NCI-H345 (cell line): ENCODE results near the gene RCBTB1.

Source experiments
- DNase-seq: peaks from one replicate; lab custom pipeline; 2025; lab: John Stamatoyannopoulos, UW

The RCBTB1 gene

GRCh38 chr13:49559006-49559405 lies 26.4 kb downstream of the RCBTB1 start:
- DNase-seq, result no peak

- DNase-seq, result no peak
Measured at GRCh38 chr13:49554387-49554786, 31.0 kb downstream of the RCBTB1 start.

GRCh38 chr13:49553888-49554287 lies 31.5 kb downstream of the RCBTB1 start:
- no peak for DNase-seq

GRCh38 chr13:49550942-49551644 lies 34.3 kb downstream of the RCBTB1 start:
- no peak for DNase-seq

GRCh38 chr13:49549289-49549688 lies 36.1 kb downstream of the RCBTB1 start:
- DNase-seq, result no peak

GRCh38 chr13:49546561-49546960 lies 38.8 kb downstream of the RCBTB1 start:
- DNase-seq, result no peak

GRCh38 chr13:49545661-49546060 lies 39.7 kb downstream of the RCBTB1 start:
- DNase-seq, result no peak

- no peak for DNase-seq
Measured at GRCh38 chr13:49543656-49544055, 41.7 kb downstream of the RCBTB1 start.

- DNase-seq, result no peak
Measured at GRCh38 chr13:49540552-49540951, 44.8 kb downstream of the RCBTB1 start.

GRCh38 chr13:49539746-49540145 lies 45.6 kb downstream of the RCBTB1 start:
- DNase-seq, result no peak

- DNase-seq, result no peak
Measured at GRCh38 chr13:49539313-49539712, 46.0 kb downstream of the RCBTB1 start.

GRCh38 chr13:49538404-49538803 lies 47.0 kb downstream of the RCBTB1 start:
- DNase-seq, result no peak

GRCh38 chr13:49536144-49536873 lies 49.0 kb downstream of the RCBTB1 start:
- DNase-seq, result no peak

- no peak for DNase-seq
Measured at GRCh38 chr13:49533591-49534269, 51.6 kb downstream of the RCBTB1 start.

- DNase-seq, result no peak
Measured at GRCh38 chr13:49533011-49533410, 52.3 kb downstream of the RCBTB1 start.

GRCh38 chr13:49532593-49532992 lies 52.8 kb downstream of the RCBTB1 start:
- no peak for DNase-seq

GRCh38 chr13:49530457-49530856 lies 54.9 kb downstream of the RCBTB1 start:
- DNase-seq, result no peak

- DNase-seq, result no peak
Measured at GRCh38 chr13:49528161-49528560, 57.2 kb downstream of the RCBTB1 start.

GRCh38 chr13:49527123-49527522 lies 58.2 kb downstream of the RCBTB1 start:
- DNase-seq, result no peak

- no peak for DNase-seq
Measured at GRCh38 chr13:49524740-49525501, 60.4 kb downstream of the RCBTB1 start.

- no peak for DNase-seq
Measured at GRCh38 chr13:49521224-49521623, 64.1 kb downstream of the RCBTB1 start.

GRCh38 chr13:49517461-49517860 lies 67.9 kb downstream of the RCBTB1 start:
- DNase-seq, result no peak
